ENCODE measurements around the gene FBXL16.
A peak's percentile ranks its signal among the peaks of the same experiment; 100 is the strongest.

DNA sequence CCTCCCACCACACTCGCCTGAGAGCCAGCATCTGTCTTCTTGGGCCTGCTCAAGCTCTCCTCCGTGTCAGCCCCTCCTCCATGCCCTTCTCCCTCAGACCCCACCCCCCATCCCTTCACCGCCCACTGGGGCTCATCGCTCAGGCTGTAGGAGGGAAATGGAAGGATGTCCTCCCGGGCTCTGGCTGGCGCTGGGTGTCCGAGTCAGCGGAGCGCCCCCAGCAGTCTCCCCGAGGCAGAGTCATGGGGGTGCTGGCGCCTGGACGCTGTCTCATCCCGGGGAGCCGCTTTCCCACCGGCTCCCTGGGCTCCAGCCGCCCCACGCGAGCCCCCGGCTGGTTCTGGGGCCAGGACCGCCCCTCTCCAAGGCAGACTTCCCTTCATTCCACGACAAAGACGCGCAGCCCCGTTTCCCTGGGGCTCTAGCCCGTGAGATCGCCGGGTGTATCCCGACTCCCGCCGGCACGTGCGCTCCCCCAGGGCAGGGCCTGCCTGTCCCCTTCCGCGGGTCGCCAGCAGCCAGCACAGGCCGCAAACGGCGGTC lies 14.9 kb upstream of the FBXL16 start:
- TF ChIP-seq, protein P1, sequence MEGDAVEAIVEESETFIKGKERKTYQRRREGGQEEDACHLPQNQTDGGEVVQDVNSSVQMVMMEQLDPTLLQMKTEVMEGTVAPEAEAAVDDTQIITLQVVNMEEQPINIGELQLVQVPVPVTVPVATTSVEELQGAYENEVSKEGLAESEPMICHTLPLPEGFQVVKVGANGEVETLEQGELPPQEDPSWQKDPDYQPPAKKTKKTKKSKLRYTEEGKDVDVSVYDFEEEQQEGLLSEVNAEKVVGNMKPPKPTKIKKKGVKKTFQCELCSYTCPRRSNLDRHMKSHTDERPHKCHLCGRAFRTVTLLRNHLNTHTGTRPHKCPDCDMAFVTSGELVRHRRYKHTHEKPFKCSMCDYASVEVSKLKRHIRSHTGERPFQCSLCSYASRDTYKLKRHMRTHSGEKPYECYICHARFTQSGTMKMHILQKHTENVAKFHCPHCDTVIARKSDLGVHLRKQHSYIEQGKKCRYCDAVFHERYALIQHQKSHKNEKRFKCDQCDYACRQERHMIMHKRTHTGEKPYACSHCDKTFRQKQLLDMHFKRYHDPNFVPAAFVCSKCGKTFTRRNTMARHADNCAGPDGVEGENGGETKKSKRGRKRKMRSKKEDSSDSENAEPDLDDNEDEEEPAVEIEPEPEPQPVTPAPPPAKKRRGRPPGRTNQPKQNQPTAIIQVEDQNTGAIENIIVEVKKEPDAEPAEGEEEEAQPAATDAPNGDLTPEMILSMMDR (IDR thresholded peaks at IDR 0.05; ENCODE audit: low read length) = peak; percentile 32; the same call in 1 of the 2 replicates
- no peak for TF ChIP-seq EZH2 (IDR thresholded peaks at IDR 0.05; ENCODE audit: borderline replicate concordance, low read length)

Data from OCI-LY1 (cell line).